OCI-LY1 (cell line): Measurements from ENCODE around the gene SVOP.

ENCODE experiments used
- EZH2 ChIP-seq: fragments of 200-600 bp; sonication (generic), shearing (Covaris generic); IDR thresholded peaks from 2 replicates; pipeline ENCODE4 v1.8.0; 2017; ENCODE audit warnings: borderline replicate concordance, mixed run types, mild to moderate bottlenecking, antibody characterized with exemption, low read length, moderate library complexity, mixed read lengths
- TF ChIP-seq, protein P1 (sequence below): fragments of 200-600 bp; sonication (generic), shearing (Covaris generic); IDR thresholded peaks from 2 replicates; pipeline ENCODE4 v1.5.1; 2017; ENCODE audit warnings: mild to moderate bottlenecking, antibody characterized with exemption, low read length, moderate library complexity, mixed read lengths

DNA sequence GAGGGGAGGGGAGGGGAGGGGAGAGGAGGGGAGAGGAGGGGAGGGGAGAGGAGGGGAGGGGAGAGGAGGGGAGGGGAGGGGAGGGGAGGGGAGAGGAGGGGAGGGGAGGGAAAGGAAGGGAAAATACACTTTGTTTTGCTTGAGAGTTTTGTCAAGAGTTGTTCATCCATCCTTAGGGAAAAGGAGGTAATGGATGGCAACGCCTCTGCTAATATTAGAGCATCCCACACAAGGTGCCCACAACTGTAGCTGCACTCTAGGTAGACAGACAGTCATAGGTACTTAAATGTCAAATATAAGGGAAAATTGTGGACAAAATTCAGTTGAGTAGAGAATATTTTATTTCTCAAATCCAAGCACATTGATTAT, 161.0 kb downstream of the SVOP start:
- TF ChIP-seq, protein P1, sequence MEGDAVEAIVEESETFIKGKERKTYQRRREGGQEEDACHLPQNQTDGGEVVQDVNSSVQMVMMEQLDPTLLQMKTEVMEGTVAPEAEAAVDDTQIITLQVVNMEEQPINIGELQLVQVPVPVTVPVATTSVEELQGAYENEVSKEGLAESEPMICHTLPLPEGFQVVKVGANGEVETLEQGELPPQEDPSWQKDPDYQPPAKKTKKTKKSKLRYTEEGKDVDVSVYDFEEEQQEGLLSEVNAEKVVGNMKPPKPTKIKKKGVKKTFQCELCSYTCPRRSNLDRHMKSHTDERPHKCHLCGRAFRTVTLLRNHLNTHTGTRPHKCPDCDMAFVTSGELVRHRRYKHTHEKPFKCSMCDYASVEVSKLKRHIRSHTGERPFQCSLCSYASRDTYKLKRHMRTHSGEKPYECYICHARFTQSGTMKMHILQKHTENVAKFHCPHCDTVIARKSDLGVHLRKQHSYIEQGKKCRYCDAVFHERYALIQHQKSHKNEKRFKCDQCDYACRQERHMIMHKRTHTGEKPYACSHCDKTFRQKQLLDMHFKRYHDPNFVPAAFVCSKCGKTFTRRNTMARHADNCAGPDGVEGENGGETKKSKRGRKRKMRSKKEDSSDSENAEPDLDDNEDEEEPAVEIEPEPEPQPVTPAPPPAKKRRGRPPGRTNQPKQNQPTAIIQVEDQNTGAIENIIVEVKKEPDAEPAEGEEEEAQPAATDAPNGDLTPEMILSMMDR: no peak
- no peak for TF ChIP-seq EZH2
